ENCODE data around the gene IDH3B.
"Not testable (repeated sequence)": the region's sequence is repeated elsewhere in the genome, so short reads cannot be mapped to it uniquely, and the experiment has no call there.

IDH3B gene
- total RNA-seq: 63.2 to 101 reads per million in 2 donors

DNA sequence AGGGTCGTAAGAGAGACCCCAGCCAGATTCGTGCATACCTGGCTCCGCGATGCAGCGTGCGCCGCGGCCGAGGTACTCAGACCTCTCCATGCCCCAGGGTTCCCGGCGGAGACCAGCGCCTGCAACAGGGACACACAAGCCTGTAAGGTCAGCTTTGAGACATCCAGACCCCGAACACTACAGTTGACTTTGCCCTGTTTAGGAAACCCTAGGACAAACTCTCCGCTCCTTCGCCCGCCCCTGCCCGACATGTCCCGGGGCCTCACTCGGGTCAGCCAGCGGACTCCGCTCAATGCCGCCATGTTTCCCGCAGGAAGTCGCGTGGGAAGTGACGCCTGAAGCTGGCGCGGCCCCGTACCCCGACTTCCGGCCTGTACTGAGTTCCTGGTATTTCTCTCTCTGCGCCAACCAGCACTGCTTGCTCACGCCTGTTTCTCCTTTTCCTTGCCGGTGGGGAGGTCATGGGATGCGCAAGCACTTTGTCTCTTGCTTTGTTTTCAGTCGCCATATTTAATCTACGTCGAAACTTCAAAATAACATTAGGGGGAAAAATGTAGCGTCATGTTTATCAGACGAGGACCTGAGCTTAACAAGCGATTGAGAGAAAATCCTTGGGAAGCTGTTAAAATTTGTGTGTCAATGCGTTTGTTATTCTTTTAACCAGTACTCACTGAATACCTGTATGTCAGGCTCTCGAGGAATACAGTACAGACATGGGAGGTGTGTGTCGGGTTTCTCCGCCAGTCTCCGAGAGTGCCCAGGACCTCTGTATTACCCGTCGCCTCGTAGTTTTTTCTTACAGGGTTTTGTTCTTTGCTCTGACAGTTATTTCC is at the start of gene IDH3B:
IDH3B (minus strand) TSS at position 330 of the 833 bp plus-strand sequence; CDS start at position 302, 28 bp downstream.
- peak; percentile 87 for DNase-seq

GRCh38 chr20:2713285-2713684 is 49.3 kb upstream of the IDH3B start:
- no peak for DNase-seq

DNA sequence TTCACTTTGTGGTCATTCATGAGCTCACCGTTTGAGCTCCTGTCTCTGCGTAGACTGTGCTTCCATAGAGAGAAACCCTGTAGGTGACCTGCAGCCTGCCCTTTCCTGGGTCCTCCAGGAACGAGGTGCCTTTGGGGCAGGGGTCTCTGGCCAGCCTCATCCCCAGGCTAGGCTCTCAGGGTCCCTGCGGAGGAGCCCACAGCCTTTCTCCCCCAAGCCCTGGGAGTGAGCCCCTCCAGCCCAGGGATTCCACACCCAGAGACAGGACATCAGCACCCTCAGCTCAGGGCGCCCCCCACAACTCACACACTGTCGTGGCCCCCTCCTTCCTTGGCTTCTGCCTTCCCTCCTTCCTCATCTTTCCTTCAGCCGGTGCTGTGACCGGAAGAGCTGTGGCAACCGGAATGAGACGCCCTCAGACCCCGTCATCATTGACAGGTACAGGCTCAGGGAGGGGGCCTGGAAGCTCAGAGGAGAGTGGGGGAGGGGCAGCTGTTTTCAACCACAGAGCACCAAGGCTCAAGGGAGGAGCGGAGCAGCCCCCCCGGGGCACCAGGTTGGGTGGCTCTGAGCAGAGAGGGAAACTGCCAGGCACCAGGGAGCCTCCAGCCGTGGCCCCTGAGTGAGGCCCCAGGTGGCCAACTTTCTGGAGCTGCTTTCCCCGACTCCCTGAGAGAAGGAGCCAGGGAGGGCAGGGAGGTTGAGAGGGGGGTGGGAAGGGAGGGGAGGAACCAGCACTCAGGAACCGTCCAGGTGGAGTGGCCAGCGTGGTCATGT is 45.4 kb upstream of the IDH3B start:
- no peak for DNase-seq

- DNase-seq: no peak
Observed at GRCh38 chr20:2708665-2709064, 44.6 kb upstream of the IDH3B start.

GRCh38 chr20:2708073-2708415 is 44.0 kb upstream of the IDH3B start:
- no peak for DNase-seq

DNA sequence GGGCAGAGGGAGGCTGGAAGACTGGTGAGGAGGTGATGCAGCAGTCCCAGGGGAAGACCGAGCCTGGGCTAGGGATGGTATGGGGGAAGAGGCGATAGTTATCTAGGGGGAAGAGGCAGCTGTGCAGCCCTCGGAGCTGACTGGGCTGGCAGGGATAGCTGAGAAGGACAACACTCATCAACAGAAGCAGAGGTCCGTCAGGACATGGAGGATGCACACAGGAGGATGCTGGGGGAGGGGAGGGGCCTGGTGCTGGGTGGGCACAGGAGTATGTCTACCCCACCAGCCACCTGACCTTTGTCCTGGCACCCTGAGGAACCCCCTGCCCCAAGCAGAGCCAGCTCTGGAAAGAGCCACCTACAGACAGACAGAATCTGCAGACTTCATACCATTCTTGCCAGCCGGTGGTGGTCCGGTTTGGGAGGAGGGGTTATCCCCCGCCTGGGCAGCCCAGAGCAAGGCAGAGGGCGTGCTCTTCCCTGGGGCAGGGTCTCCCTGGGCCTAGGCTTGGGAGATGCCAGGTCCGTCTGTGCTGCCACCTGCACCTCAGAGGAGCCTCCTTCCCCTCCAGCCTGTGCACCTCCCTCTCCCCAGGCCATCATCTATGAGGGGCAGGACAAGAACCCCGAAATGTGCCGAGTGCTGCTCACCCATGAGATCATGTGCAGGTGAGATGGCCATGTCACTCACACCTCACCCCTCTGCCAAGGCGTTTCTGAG is 43.5 kb upstream of the IDH3B start:
- no peak for DNase-seq

DNA sequence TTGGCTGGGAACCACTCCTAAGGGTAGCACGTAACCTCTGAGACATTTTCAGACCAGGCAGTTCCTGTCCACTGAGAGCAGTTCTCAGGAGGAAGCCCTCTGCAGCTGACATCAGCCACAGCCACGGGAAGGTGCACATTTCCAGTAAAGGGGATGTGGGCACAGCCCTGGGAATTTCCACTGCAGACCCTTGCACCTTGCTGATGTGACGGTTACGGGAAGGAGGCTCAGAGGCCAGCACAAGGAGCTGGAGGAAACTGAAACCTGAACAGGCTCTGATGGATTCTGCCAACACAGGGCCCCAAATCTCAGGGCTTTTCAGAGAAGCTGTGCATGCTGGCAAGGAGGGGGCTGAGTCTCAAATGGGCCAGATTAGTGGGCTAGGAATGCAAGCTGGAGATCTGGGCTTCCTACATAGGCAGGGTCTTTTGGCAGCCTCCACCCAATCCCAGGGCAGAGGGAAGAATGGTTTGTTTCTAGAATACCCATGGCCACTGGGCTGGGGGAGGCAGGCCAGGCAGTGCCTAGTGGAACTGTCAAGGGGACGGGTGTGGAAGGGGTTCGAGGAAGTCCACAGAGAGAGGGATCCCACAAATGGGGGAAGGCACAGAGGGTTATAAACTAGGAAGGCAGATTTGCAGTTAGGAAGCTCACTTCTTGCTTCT is 42.8 kb upstream of the IDH3B start:
- DNase-seq: no peak

DNA sequence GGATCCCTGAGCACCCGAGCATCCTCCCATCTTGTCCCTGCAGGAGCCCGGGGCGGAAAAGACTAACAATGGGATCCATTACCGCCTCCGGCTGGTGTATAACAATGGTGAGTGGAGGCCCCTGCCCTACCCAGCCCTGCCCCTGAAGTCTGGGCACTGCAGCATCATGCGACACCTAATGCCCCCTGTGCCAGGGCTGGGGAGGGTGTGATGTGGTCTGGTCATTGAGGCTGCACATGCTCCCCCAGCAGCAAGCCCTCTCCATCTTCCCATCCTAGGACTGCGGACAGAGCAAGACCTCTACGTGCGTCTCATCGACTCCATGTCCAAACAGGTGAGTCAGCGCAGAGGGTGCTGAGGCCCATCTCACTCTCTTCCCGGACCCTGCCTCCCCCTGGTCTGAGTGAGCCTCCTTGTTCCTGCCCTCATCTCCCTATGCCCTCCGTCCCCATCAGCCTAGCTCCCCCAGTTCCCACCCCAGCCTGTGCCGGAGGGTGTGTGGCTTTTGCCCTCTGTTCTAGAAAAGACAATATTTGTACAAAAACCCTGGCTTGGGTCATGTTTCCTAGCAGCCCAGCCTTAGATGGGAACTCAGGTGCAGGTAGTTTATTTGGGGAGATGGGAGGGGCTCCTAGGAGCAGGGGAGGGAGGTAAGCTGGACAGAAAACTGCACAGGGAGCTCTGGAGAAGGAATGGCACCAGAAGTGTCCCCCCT is 42.1 kb upstream of the IDH3B start:
- DNase-seq: no peak

DNA sequence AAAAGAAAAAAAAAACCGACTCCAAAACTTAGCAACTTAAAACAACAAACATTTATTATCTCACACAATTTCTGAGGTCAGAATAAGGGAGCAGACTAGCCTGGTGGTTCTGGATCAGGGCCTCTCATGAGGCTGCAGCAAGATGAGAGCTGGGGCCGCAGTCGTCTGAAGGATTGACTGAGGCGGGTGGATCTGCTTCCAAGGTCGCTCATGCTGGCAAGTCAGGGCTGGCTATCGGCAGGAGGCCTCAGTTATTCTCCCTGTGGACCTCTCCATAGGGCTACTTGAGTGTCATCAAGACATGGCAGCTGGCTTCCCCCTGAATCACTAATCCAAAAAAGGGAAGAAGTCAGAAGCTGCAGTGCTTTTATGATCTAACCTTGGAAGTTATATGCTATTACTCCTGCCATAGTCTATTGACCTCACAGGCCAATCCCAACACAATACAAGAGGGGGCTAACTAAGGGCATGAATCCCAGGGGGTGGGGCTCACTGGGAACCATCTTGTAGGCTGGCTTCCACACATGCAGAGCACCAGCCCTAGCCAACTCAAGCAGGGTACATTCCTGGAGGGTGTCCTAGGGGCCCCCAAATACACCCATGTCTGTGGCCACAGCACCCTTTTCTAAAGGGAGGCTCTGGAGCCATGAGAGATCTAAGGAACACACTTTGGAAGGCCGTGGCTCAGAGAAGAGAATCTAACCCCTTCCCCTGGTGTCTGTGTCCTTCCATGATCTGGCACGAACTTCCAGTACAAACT is 39.9 kb upstream of the IDH3B start:
- DNase-seq: no peak

GRCh38 chr20:2701671-2702081 is 37.7 kb upstream of the IDH3B start:
- no peak for DNase-seq

DNA sequence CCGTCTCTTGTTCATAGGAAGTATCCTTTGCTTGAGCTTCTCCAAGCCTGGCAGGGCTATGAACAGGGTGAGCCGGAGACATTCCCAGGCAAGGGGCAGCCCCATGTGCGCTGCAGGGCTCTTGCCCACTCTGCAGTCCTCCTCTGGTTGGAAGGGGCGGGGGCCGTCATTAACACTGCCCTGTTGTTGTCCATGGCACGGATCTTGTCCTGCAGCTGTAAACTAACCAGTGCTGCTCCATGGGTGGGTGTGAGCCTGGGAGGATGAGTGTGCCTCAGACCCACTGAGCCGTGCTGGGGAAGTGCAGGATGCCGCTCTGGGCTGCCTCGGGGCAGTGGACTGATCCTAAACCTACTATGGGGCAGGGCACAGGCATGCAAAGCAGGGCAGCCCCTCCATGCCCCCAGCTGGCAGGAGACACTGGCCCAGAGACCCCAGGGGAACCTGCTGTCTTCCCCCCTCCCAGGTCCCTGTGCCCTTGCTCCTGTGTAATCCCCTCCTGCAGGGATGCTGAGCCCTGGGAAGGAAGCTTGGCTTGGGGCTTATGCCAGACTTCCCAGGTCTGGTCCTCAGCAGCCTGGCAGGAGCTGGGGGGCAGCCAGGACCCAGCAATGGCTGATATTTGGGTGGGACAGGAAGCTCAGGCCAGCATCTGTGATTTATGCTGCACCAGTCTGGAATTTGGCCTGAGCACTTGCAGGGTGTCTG is 37.1 kb upstream of the IDH3B start:
- DNase-seq: no peak

GRCh38 chr20:2699775-2700413 is 35.9 kb upstream of the IDH3B start:
- no peak for DNase-seq

DNA sequence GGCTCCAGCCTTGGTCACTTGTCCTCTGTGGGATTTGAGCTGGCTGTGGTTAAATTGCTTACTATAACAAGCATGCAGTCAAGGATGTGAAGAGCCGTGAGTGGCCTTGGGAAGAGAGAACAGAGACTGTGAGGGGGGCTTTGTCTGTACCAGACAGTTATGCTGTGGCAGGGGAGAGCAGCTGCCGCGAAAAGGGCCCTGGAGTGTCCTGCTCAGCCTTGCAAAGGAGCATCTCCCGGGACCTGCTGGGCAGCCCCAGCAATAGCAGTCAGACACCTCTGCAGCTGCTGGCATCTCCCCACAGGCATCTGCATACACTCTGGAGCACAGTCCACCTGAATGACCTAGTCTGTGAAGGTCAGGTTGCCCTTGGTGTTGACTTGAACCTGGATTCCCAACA is 34.9 kb upstream of the IDH3B start:
- DNase-seq: no peak

DNA sequence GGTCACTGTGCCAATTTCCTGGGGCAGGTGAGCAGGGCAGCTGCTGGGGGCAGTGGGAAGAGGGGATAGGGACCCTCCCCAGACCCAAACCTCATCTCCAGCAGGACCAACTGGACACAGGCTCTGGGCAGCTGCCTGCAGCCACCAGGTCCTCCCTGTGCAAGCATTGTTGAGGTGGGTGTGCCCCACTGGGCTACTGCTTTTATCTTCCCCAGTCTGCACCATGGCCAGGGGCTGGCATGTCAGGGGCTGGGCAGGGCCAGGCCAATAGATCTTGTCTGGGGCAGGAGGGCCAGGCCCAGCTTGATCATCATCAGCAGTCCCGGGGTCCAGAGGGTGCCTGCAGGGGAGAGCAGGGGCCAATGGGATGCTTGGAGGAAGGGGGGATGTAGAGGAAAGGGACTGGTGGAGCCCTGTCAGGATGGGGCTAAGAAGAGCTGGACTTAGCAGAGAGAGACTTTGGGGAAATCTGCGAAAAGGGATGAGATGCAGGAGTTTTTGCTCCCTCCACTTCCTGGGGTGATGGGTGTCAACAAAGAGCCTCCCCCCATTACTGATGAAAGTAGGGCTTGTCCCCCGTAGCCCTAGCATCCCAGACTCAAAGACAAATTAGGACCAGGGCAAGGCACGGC is 34.3 kb upstream of the IDH3B start:
- no peak for DNase-seq

- no peak for DNase-seq
Observed at GRCh38 chr20:2697768-2698167, 33.8 kb upstream of the IDH3B start.

DNA sequence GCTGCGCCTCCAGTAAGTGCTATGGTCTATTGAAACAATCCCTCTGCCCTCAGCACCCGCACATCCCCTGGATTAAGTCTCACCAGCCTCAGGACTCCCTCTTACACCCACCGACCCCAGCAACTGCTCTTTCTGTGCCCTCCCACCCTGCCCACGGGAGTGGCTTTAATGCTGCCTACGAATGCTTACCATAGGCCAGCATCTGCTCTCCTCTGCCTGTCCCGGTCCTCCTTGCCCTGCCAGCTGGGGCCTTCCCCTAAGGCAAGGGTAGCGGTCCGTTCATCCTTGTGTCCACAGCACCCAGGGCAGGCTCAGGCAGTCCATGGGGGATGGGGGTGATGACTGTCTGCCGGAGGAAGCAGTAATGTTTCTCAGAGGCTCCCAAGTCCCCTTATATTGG is 32.6 kb upstream of the IDH3B start:
- DNase-seq: no peak

DNA sequence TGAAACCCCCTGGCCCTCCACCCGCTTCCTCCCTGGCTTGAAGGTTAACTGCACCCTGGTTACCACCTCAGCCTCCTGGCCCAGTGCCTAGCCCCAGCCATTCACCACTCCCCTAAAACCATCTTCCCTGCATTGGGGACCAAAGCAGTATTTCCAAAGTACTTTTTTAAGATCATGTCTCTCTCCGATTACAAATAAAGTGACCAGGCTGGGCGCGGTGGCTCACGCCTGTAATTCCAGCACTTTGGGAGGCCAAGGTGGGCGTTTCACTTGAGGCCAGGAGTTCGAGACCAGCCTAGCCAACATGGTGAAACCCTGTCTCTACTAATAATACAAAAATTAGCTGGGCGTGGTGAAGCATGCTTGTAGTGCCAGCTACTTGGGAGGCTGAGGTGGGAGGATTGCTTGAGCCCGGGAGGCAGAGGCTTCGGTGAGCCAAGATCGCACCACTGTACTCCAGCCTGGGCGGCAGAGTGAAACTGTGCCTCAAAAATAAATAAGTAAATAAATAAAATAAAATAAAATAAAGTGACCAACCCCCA is 32.0 kb upstream of the IDH3B start:
- not testable (repeated sequence) for DNase-seq

DNA sequence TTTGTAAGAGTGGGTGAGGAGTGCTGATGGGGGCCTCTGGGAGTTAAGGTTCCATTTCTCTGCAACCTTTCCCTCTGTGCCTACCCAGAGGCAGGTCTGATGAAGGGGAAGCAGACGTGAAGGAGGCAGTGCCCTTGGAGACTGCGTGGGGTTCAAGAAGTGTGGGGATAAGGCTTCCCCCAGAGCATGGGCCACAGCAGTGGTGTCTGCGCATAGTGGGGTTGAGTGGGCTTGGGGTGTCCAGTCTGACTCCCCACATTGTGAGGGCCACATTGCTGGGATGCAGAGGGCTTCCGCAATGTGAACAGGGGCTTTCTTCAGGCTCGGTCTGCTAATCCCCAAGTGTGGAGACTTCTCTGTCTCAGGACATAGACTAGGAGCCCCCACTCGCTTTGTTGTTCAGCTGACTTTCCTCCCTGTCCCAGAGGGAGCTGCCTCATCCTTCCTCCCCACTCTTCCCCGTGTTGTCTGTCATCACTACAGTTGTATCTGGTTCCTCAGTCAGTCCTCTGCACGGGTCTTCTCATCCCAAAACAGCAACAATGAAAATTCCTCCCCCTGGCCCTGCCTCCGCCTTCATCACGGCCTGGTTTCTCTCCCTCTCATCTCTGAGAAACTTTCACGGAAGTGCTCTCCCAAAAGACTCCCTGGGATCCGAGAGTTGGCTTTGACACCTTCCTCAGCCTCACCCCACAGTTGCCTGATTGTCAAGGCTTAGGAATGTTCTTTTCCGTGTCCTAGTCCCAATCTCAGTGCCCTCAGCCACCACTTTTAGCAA is 31.4 kb upstream of the IDH3B start:
- DNase-seq: no peak

DNA sequence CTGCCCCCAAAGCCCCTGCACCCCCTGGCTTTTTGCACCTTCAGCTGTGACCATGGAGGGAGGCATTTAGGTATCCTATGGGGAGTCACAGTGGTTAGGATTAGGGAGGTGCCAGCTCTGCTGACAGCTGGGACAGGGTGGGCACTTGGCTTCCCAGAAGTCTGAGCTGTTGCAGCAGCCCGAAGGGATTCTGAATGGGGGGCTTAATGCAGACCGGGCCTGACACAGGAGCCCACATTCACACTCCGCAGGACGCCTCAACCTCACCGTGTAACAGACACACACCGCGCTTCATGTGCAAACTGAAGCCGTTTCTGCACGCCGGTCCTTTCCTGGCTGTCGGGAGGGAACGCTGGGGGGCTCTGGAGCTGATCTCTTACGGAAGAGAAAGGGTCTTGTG is 30.5 kb upstream of the IDH3B start:
- DNase-seq: no peak

Measured in T-helper 9 cell (primary cell).